ENCODE measurements around the gene SDR39U1. TPM values are rescaled to one million over a fixed set of nuclear protein-coding genes. Genes with fewer than 3 reads are reported as not detected.

The SDR39U1 gene
- total RNA-seq, 4 donors from 2014 or later = 35.1 to 75.6 (median 49.2) TPM

- no peaks in the 10 kb centered on the region for H3K9me3 ChIP-seq
- peaks cover 13 to 14% of the 10 kb centered on the region in 2 donors for H3K36me3 ChIP-seq
- 89 to 91% methylated on average over 8 to 9 of the region's 18 CpGs for WGBS, 2 donors
- DNase-seq = no peak
- intact Hi-C loops (cut with DNase I) = no loop called here
- no peak overlapping the region for H3K4me3 ChIP-seq (replicated peaks in 1 of 3)
- no peak overlapping the region for H3K27ac ChIP-seq
- TF ChIP-seq, protein P1, sequence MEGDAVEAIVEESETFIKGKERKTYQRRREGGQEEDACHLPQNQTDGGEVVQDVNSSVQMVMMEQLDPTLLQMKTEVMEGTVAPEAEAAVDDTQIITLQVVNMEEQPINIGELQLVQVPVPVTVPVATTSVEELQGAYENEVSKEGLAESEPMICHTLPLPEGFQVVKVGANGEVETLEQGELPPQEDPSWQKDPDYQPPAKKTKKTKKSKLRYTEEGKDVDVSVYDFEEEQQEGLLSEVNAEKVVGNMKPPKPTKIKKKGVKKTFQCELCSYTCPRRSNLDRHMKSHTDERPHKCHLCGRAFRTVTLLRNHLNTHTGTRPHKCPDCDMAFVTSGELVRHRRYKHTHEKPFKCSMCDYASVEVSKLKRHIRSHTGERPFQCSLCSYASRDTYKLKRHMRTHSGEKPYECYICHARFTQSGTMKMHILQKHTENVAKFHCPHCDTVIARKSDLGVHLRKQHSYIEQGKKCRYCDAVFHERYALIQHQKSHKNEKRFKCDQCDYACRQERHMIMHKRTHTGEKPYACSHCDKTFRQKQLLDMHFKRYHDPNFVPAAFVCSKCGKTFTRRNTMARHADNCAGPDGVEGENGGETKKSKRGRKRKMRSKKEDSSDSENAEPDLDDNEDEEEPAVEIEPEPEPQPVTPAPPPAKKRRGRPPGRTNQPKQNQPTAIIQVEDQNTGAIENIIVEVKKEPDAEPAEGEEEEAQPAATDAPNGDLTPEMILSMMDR (IDR thresholded peaks at IDR 0.05) = no peak
- TF ChIP-seq POLR2A (IDR thresholded peaks at IDR 0.05) = no peak
- H3K4me1 ChIP-seq = peaks cover 6 to 29% of the 10 kb centered on the region in 2 donors
- H3K27me3 ChIP-seq = no peaks in the 10 kb centered on the region
These were observed 34.8 kb downstream of the SDR39U1 start for GRCh38 chr14:24407608-24408325.

- H3K36me3 ChIP-seq = peaks cover 13 to 14% of the 10 kb centered on the region in 2 donors
- TF ChIP-seq, protein P1 (IDR thresholded peaks at IDR 0.05) = no peak
- no peak for TF ChIP-seq POLR2A (IDR thresholded peaks at IDR 0.05)
These were observed 36.2 kb downstream of the SDR39U1 start for GRCh38 chr14:24406416-24406815.

GRCh38 chr14:24404814-24405213 is 37.8 kb downstream of the SDR39U1 start:
- intact Hi-C loops (cut with DNase I) = no loop called here
- Histone ChIP-seq H3K9me3 (no peaks in the 10 kb centered on the region), H3K36me3 (peaks cover 12 to 14% of the 10 kb centered on the region in 2 donors), H3K4me1 (peaks cover 29 to 50% of the 10 kb centered on the region in 2 donors), H3K4me3 (replicated peaks in 1 of 3) (no peak overlapping the region), H3K27ac (no peak overlapping the region), H3K27me3 (no peaks in the 10 kb centered on the region)
- DNase-seq = no peak
- no peak for TF ChIP-seq POLR2A (IDR thresholded peaks at IDR 0.05)
- TF ChIP-seq, protein P1 (IDR thresholded peaks at IDR 0.05) = no peak
- 52 to 64% methylated on average over 4 of the region's 4 CpGs for WGBS, 2 donors

More at GRCh38 chr14:24406416-24406815, 36.2 kb downstream of the SDR39U1 start:
- intact Hi-C loops (cut with DNase I) = no loop called here
- DNase-seq = no peak
- Histone ChIP-seq H3K9me3 (no peaks in the 10 kb centered on the region), H3K27me3 (no peaks in the 10 kb centered on the region), H3K27ac (no peak overlapping the region), H3K4me3 (replicated peaks in 1 of 3) (no peak overlapping the region), H3K4me1 (peaks cover 13 to 36% of the 10 kb centered on the region in 2 donors)
- 93 to 96% methylated on average over 6 of the region's 6 CpGs for WGBS, 2 donors

DNA sequence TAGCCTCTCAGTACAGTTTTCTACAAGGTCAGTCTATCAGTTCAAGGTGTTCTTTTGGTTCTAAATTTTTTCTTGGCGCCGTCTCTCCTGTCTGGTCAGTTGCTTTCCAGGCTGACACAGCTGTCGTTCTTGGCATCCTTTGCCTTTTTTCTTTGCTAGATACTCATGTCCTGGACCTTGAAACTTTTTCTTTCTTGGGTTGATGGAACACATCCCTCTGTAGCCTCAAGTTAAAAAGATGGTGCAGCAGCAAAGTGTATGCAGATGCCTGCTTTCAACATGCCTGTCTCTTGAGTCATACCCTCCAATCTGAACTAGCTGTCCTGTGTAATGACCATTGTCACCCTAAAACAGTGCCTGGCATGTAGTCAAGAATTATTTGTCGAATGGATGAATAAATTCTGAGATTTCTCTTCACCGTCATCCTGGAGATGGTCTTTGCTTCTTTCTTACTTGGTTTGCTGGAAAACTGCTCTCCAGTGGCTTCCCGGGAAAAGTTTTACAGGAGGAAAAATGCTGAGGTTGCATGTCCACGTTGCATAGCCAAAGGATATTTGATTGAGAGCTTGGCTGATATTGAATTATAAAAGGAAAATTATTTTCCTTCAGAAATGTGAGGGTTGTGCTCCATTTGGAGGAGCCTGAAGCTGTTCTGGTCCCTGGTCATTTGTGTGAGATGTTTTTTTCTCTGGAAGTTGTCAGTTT is 39.1 kb downstream of the SDR39U1 start:
- TF ChIP-seq, protein P1 (IDR thresholded peaks at IDR 0.05) = no peak
- no peak for TF ChIP-seq POLR2A (IDR thresholded peaks at IDR 0.05)
- Histone ChIP-seq H3K4me3 (replicated peaks in 1 of 3) (no peak overlapping the region), H3K4me1 (peaks cover 34 to 59% of the 10 kb centered on the region in 2 donors), H3K27me3 (no peaks in the 10 kb centered on the region), H3K9me3 (no peaks in the 10 kb centered on the region), H3K36me3 (peaks cover under 1 to 6% of the 10 kb centered on the region in 2 donors), H3K27ac (peak overlapping the region in 1 of 3 donors; percentile 19)
- DNase-seq = peak in 1 of 2 donors; percentile 33
- intact Hi-C loops (cut with DNase I) = no loop called here
- WGBS, 2 donors = 41 to 49% methylated on average over 7 of the region's 7 CpGs

Measured in thyroid gland (tissue), 4 donors.